ENCODE results near the gene CDC14B. TPM values are rescaled to one million over a fixed set of nuclear protein-coding genes. Genes with fewer than 3 reads are reported as not detected.
"Not testable (repeated sequence)": the region's sequence is repeated elsewhere in the genome, so short reads cannot be mapped to it uniquely, and the experiment has no call there.

The CDC14B gene
- polyA plus RNA-seq, 2 donors: 1.8 to 2.1 TPM

GRCh38 chr9:96599298-96599697, 20.3 kb downstream of the CDC14B start:
- H3K27me3 ChIP-seq (ENCODE audit: control insufficient read depth in 1 of 2, insufficient read depth in 2 of 2, low read length in 2 of 2): no peaks in the 10 kb centered on the region
- no peaks in the 10 kb centered on the region for H3K36me3 ChIP-seq (ENCODE audit: control insufficient read depth in 2 of 2, insufficient read depth in 2 of 2, low read length in 1 of 2)
- 88 to 97% methylated on average over 5 of the region's 5 CpGs for WGBS, 2 donors
- no peaks in the 10 kb centered on the region for H3K4me1 ChIP-seq (ENCODE audit: control insufficient read depth in 2 of 2, insufficient read depth in 2 of 2, low read length in 1 of 2)
- no peaks in the 10 kb centered on the region for H3K9me3 ChIP-seq (ENCODE audit: control insufficient read depth in 2 of 2, insufficient read depth in 1 of 2, low read depth in 1 of 2, low read length in 1 of 2)
- no peak overlapping the region for H3K4me3 ChIP-seq (ENCODE audit: low read depth in 1 of 2, low read length in 2 of 2)
- H3K27ac ChIP-seq (ENCODE audit: low read depth in 2 of 2, low read length in 1 of 2): no peak overlapping the region

GRCh38 chr9:96596601-96597111, 23.0 kb downstream of the CDC14B start:
- no peaks in the 10 kb centered on the region for H3K27me3 ChIP-seq (ENCODE audit: control insufficient read depth in 1 of 2, insufficient read depth in 2 of 2, low read length in 2 of 2)
- no peaks in the 10 kb centered on the region for H3K36me3 ChIP-seq (ENCODE audit: control insufficient read depth in 2 of 2, insufficient read depth in 2 of 2, low read length in 1 of 2)
- H3K27ac ChIP-seq (ENCODE audit: low read depth in 2 of 2, low read length in 1 of 2): no peak overlapping the region
- no peaks in the 10 kb centered on the region for H3K4me1 ChIP-seq (ENCODE audit: control insufficient read depth in 2 of 2, insufficient read depth in 2 of 2, low read length in 1 of 2)
- 94% methylated on average over 5 of the region's 5 CpGs for WGBS, 2 donors
- no peaks in the 10 kb centered on the region for H3K9me3 ChIP-seq (ENCODE audit: control insufficient read depth in 2 of 2, insufficient read depth in 1 of 2, low read depth in 1 of 2, low read length in 1 of 2)
- H3K4me3 ChIP-seq (ENCODE audit: low read depth in 1 of 2, low read length in 2 of 2): no peak overlapping the region

- Histone ChIP-seq H3K4me3 (ENCODE audit: low read depth in 1 of 2, low read length in 2 of 2) (no peak overlapping the region), H3K36me3 (ENCODE audit: control insufficient read depth in 2 of 2, insufficient read depth in 2 of 2, low read length in 1 of 2) (no peaks in the 10 kb centered on the region)
- WGBS, 2 donors: 78 to 80% methylated on average over 12 of the region's 12 CpGs
Measured at GRCh38 chr9:96587338-96588315, 32.0 kb downstream of the CDC14B start.

GRCh38 chr9:96585426-96585825, 34.2 kb downstream of the CDC14B start:
- Histone ChIP-seq H3K27ac (ENCODE audit: low read depth in 2 of 2, low read length in 1 of 2) (no peak overlapping the region), H3K4me1 (ENCODE audit: control insufficient read depth in 2 of 2, insufficient read depth in 2 of 2, low read length in 1 of 2) (peaks cover 0 to 2% of the 10 kb centered on the region in 2 donors), H3K27me3 (ENCODE audit: control insufficient read depth in 1 of 2, insufficient read depth in 2 of 2, low read length in 2 of 2) (no peaks in the 10 kb centered on the region), H3K9me3 (ENCODE audit: control insufficient read depth in 2 of 2, insufficient read depth in 1 of 2, low read depth in 1 of 2, low read length in 1 of 2) (no peaks in the 10 kb centered on the region), H3K4me3 (ENCODE audit: low read depth in 1 of 2, low read length in 2 of 2) (no peak overlapping the region), H3K36me3 (ENCODE audit: control insufficient read depth in 2 of 2, insufficient read depth in 2 of 2, low read length in 1 of 2) (no peaks in the 10 kb centered on the region)

More at GRCh38 chr9:96587338-96588315, 32.0 kb downstream of the CDC14B start:
- Histone ChIP-seq H3K9me3 (ENCODE audit: control insufficient read depth in 2 of 2, insufficient read depth in 1 of 2, low read depth in 1 of 2, low read length in 1 of 2) (no peaks in the 10 kb centered on the region), H3K27ac (ENCODE audit: low read depth in 2 of 2, low read length in 1 of 2) (no peak overlapping the region), H3K27me3 (ENCODE audit: control insufficient read depth in 1 of 2, insufficient read depth in 2 of 2, low read length in 2 of 2) (no peaks in the 10 kb centered on the region), H3K4me1 (ENCODE audit: control insufficient read depth in 2 of 2, insufficient read depth in 2 of 2, low read length in 1 of 2) (no peaks in the 10 kb centered on the region)

- not testable (repeated sequence) for H3K27ac ChIP-seq (ENCODE audit: low read depth in 2 of 2, low read length in 1 of 2); H3K4me3 ChIP-seq (ENCODE audit: low read depth in 1 of 2, low read length in 2 of 2); H3K9me3 ChIP-seq (ENCODE audit: control insufficient read depth in 2 of 2, insufficient read depth in 1 of 2, low read depth in 1 of 2, low read length in 1 of 2); H3K36me3 ChIP-seq (ENCODE audit: control insufficient read depth in 2 of 2, insufficient read depth in 2 of 2, low read length in 1 of 2); H3K27me3 ChIP-seq (ENCODE audit: control insufficient read depth in 1 of 2, insufficient read depth in 2 of 2, low read length in 2 of 2); H3K4me1 ChIP-seq (ENCODE audit: control insufficient read depth in 2 of 2, insufficient read depth in 2 of 2, low read length in 1 of 2)
- 39 to 56% methylated on average over 2 of the region's 2 CpGs for WGBS, 2 donors
Measured at GRCh38 chr9:96582199-96582598, 37.4 kb downstream of the CDC14B start.

- Histone ChIP-seq H3K9me3 (ENCODE audit: control insufficient read depth in 2 of 2, insufficient read depth in 1 of 2, low read depth in 1 of 2, low read length in 1 of 2) (no peaks in the 10 kb centered on the region), H3K4me3 (ENCODE audit: low read depth in 1 of 2, low read length in 2 of 2) (no peak overlapping the region), H3K36me3 (ENCODE audit: control insufficient read depth in 2 of 2, insufficient read depth in 2 of 2, low read length in 1 of 2) (no peaks in the 10 kb centered on the region), H3K4me1 (ENCODE audit: control insufficient read depth in 2 of 2, insufficient read depth in 2 of 2, low read length in 1 of 2) (peaks cover 0 to 2% of the 10 kb centered on the region in 2 donors), H3K27ac (ENCODE audit: low read depth in 2 of 2, low read length in 1 of 2) (no peak overlapping the region), H3K27me3 (ENCODE audit: control insufficient read depth in 1 of 2, insufficient read depth in 2 of 2, low read length in 2 of 2) (no peaks in the 10 kb centered on the region)
- WGBS, 2 donors: 57 to 65% methylated on average over 6 of the region's 6 CpGs
Measured at GRCh38 chr9:96581786-96582185, 37.9 kb downstream of the CDC14B start.

- 85 to 86% methylated on average over 4 of the region's 4 CpGs for WGBS, 2 donors
- Histone ChIP-seq H3K4me3 (ENCODE audit: low read depth in 1 of 2, low read length in 2 of 2) (no peak overlapping the region), H3K27me3 (ENCODE audit: control insufficient read depth in 1 of 2, insufficient read depth in 2 of 2, low read length in 2 of 2) (no peaks in the 10 kb centered on the region), H3K36me3 (ENCODE audit: control insufficient read depth in 2 of 2, insufficient read depth in 2 of 2, low read length in 1 of 2) (no peaks in the 10 kb centered on the region), H3K4me1 (ENCODE audit: control insufficient read depth in 2 of 2, insufficient read depth in 2 of 2, low read length in 1 of 2) (peaks cover 0 to 2% of the 10 kb centered on the region in 2 donors), H3K9me3 (ENCODE audit: control insufficient read depth in 2 of 2, insufficient read depth in 1 of 2, low read depth in 1 of 2, low read length in 1 of 2) (no peaks in the 10 kb centered on the region), H3K27ac (ENCODE audit: low read depth in 2 of 2, low read length in 1 of 2) (no peak overlapping the region)
Measured at GRCh38 chr9:96581301-96581700, 38.3 kb downstream of the CDC14B start.

GRCh38 chr9:96574931-96575351, 44.7 kb downstream of the CDC14B start:
- H3K27me3 ChIP-seq (ENCODE audit: control insufficient read depth in 1 of 2, insufficient read depth in 2 of 2, low read length in 2 of 2): no peaks in the 10 kb centered on the region
- no peak overlapping the region for H3K27ac ChIP-seq (ENCODE audit: low read depth in 2 of 2, low read length in 1 of 2)
- H3K9me3 ChIP-seq (ENCODE audit: control insufficient read depth in 2 of 2, insufficient read depth in 1 of 2, low read depth in 1 of 2, low read length in 1 of 2): no peaks in the 10 kb centered on the region
- no peak overlapping the region for H3K4me3 ChIP-seq (ENCODE audit: low read depth in 1 of 2, low read length in 2 of 2)
- H3K36me3 ChIP-seq (ENCODE audit: control insufficient read depth in 2 of 2, insufficient read depth in 2 of 2, low read length in 1 of 2): no peaks in the 10 kb centered on the region
- 82 to 84% methylated on average over 8 of the region's 8 CpGs for WGBS, 2 donors
- peaks cover 0 to 2% of the 10 kb centered on the region in 2 donors for H3K4me1 ChIP-seq (ENCODE audit: control insufficient read depth in 2 of 2, insufficient read depth in 2 of 2, low read length in 1 of 2)

GRCh38 chr9:96574455-96574854, 45.2 kb downstream of the CDC14B start:
- Histone ChIP-seq H3K9me3 (ENCODE audit: control insufficient read depth in 2 of 2, insufficient read depth in 1 of 2, low read depth in 1 of 2, low read length in 1 of 2) (no peaks in the 10 kb centered on the region), H3K27me3 (ENCODE audit: control insufficient read depth in 1 of 2, insufficient read depth in 2 of 2, low read length in 2 of 2) (no peaks in the 10 kb centered on the region), H3K27ac (ENCODE audit: low read depth in 2 of 2, low read length in 1 of 2) (no peak overlapping the region), H3K4me3 (ENCODE audit: low read depth in 1 of 2, low read length in 2 of 2) (no peak overlapping the region), H3K4me1 (ENCODE audit: control insufficient read depth in 2 of 2, insufficient read depth in 2 of 2, low read length in 1 of 2) (peaks cover 0 to 2% of the 10 kb centered on the region in 2 donors), H3K36me3 (ENCODE audit: control insufficient read depth in 2 of 2, insufficient read depth in 2 of 2, low read length in 1 of 2) (no peaks in the 10 kb centered on the region)
- 92 to 94% methylated on average over 4 of the region's 4 CpGs for whole genome bisulfite sequencing, 2 donors

Measured in esophagus (tissue), 2 donors.